GM21515 (cell line): Measurements from ENCODE around the gene STIM2.

Experiments used
- ATAC-seq: cut with Tn5 transposase; IDR thresholded peaks from one replicate; pipeline ENCODE4 v1.9.1; 2021; ENCODE audit not compliant: unreplicated experiment

Gene STIM2

DNA sequence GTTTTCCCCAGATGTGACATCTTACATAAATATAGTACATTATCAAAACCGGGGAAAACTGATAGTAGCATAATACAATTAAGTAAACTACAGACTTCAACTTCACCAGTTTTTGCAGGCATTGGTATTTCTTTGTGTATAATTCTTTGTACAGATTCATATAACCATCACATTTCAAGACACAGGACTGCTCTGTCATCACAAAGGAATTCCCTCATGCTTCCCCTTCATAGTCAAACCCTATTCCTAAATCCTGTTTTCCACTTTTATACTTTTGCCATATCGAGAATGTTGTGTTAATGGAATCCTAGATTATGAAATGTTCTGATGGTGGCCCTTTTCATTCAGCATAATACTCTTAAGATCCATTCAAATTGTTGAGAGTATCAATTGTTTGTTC, 36.0 kb downstream of the STIM2 start:
- ATAC-seq = no peak

DNA sequence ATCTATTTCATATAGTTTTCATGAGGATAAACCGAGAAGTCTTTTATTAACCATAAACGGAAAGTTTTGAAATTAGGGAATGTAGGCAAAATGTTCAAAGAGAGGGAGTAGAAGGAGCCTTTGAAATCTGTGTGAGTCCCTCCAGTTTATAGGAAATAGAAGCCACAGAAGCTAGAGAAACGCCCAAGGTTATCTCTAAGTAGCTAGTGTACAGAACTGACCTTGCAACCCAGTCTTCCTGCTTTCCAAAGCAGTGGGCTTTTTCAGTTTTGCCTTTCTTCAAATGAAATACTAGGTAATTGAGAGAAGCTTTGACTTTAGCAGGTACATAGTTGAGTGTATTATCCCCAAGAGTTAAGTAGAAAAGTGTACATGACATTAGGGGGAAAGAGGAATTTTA, 39.4 kb downstream of the STIM2 start:
- ATAC-seq = no peak

DNA sequence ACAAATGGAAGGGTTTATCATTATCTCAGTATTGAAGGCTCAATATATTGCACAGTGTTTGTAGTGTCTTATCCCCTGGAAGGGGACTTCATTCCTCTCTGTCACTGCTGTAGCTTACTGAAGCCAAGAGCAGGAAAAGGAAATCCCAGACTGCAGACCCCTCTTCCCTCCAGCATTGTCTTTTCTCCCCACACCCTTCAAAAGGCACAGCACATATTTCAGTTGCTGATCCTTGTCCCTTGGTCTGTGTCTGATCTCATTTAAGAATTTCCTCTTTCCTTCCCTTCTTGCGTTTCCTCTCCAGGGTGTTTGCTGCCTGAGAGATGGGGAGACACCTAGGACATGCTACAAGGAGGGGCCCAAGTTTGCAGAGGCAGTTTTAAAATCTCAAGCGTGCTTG, 40.1 kb downstream of the STIM2 start:
- ATAC-seq = no peak

DNA sequence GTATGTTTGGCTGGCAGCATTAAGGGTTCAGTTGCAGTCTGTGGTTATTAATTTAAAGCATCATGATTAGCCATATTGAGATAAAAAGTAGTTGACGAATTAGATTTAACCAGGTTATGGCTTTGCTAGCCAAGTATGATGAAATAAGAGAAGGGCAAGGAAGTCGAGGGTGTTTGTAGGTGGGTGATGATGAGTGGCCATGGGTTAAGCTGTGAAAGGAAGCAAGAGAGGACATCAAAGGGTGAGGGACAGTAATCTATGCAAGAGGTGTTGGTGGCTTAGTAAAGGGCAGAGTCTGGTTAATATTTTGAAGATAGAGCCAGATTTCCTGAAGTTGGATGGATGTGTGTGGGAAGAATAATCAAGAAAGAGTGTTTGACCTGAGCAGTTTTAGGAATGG, 44.5 kb downstream of the STIM2 start:
- no peak for ATAC-seq

DNA sequence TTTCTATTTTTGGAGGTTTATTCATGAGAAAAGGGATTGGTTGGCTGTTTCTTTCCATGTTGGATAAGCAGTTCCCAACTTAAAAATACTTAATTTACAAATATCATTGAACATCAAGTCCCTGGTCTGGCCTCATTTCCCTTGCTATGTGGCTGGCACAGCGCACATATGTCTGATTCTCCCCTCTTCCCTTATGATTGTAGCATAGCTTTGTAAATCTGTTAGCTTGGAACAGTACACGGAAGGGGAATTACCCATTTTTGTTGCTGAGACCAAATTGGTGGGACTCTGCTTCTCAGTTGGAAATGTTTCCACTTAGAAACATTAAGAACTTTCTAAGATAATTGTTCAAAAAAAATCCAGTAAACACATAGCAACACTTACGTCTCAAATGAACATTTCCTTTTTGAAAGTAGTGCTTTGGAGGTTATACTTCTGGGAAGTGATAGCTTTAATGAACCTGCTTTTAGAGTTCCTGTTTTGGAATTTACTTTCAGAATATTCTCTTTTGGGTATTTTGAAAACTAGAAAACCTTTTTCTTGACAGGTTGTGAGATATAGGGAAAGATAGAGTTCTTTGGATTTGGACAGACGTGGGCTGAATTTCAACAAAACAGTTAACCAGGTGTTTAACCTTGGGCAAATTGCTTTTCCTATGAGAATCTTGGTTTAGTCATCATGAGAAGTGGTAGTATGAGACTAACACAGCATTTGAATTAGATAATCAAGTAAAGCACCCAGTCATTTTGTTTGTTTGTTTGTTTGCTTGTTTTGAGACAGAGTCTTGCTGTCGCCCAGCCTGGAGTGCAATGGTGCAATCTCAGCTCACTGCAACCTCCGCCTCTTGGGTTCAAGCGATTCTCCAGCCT, 47.3 kb downstream of the STIM2 start:
- no peak for ATAC-seq

DNA sequence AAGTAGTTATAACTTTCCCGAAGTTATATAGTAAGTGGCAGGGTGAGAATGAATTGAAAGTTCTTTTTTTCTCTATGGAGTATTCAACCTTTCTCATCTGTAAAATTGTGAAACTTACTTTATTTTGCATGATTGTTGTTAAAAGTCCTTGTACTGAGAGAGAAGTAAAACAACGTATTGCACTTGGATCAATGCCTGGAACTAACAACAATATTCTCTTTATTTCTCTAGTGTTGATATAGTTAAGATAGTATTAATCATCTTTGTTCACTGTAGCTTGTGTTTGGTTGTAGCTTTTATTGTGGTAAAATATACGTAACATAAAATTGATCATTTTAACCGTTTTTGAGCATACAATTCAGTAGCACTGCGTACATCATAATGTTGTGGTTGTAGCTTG, 48.7 kb downstream of the STIM2 start:
- ATAC-seq = no peak

DNA sequence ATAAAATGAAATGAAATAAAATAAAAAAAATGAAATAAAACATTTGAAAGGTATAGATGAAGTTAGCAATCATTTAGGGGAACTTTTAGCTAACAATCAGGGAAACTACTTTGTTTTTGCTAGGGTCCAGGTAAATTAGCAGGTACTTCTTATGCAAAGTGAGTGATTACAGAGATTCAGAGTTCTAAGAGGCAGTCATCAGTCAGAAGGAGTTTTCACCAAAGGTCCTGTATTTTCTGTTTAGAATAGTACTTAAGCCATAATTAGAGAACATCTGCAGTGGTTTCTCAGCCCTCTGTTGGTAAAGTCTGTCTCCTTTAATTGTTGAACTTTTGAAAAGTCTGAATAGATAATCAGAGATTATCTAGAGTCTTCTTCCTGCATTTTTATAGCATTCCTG, 50.6 kb downstream of the STIM2 start:
- ATAC-seq = no peak

DNA sequence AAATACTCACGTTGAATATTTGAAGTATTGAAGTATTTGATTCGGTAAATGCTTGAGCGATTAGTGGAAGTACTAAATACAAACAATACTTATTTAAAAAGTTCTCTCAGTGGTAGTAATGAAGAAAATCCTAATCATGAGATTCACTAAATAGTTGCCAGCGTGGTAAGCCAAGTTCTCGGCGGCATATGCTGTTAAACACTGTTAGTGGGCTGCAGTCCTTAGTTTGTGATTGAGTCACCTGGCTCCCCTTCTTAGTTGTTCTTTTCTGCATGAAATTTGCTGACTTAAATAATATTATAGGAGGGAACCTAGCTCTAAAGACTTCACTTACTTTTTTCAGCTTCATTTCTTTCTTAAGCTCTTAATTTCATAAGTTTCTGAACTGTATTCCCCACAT, 51.4 kb downstream of the STIM2 start:
- ATAC-seq = no peak

DNA sequence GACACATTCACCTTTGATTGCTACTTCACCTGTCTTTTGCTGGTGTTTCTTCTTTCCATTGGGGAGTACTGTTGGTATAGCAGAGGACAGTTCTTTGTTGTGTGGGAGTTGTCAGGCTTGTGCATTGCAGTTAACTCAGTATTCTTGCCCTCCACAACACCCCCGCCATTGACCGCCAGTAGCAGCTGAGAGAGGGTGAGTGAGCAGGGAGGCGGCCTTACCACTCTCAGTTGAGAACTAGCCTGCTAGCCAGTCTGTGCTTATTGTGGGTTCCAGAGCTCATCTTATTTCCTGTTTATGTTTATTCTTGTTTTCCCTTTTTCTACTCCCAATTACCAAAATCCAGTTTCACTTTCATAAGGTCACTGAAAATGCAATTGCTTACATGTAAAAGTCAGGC, 52.2 kb downstream of the STIM2 start:
- ATAC-seq = peak; percentile 66

DNA sequence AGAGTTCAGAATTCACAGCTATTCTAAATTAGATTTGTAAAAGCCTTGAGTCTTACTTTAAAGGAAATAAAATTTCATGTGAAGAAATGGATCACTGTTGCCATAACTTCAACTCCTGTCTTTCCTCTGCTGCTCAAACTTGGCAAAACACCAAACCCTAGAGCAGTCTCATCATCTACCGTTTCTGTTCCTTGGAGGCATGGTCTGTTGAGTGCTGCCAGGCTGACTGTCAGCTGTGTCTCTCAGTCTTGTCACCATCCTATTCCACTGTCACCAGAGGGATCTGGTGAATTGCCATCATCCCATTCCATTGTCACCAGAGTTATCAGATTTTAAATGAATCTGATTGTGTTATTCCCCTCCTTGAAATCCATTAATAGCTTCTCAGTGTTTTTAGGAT, 55.6 kb downstream of the STIM2 start:
- ATAC-seq = no peak

DNA sequence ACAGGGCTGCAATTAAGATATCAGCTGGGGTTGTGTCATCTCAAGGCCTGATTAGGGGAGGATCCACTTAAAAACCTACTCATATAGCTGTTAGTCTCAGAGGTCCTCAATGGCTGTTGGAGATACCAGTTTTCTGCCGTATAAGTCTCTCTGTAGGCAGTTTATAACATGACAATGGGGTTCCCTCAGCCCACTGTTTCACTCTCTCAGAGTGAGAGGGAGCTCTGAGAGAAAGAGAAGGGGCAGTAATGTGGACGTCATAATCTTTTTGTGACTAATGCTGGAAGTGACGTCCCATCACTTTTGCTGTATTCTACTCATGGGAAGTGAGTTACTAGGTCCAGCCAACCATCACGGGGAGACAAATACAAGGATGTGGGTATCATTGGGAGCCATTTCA, 70.3 kb downstream of the STIM2 start:
- ATAC-seq = no peak

DNA sequence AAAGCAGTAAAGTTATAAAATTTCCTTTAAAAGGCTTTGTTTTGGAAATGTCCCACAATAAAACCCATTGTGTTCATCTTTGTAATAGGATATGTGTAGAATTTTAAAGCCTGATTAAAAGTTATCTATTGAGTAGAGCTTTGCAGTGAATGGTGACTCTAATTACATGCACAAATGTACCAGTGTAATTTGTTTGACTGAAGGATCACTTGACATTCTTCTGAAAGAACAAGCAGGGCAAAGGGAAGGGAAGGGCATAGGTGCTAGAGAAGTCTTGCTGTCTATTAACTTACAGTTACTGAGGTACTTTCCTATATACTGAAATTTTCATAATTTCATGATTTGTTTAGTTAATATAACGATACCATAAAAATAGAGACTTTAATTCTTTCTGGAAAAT, 70.8 kb downstream of the STIM2 start:
- no peak for ATAC-seq

DNA sequence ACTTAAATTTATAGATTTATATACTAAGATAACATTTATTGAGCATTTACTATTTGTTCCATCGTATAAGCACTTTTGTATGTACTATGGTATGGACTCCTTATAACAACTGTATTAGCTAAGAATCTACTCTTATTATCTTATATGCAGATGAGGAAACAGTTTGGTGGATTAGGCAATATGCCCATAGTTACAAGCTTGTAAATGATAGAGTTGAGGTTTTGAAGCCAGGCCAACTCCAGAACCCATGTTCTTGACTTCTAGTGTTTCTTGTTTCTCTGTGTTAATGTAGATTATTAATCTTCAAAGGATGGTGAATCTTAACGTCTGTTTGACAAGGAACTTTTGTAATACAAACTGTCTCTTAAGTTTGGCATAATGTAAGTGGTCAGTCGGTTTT, 71.3 kb downstream of the STIM2 start:
- ATAC-seq = no peak

DNA sequence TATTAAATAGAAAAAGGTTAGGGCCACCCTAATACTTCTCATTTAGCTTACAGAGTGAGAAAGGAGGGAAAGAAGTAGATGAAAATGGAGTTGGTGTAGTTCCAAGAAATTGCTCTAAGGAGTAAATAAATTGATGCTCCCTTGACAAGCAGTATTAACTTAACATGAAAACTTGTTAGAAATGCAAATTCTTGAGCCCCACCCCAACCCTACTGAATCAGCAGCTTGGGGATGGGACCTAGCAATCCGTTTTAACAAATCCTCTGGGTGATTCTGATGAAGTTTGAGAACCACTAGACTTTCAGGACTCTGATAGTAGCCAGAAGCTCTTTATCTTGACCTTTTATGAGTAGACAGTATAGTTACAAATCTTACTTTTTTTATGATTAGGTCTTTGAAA, 74.8 kb downstream of the STIM2 start:
- ATAC-seq = no peak

DNA sequence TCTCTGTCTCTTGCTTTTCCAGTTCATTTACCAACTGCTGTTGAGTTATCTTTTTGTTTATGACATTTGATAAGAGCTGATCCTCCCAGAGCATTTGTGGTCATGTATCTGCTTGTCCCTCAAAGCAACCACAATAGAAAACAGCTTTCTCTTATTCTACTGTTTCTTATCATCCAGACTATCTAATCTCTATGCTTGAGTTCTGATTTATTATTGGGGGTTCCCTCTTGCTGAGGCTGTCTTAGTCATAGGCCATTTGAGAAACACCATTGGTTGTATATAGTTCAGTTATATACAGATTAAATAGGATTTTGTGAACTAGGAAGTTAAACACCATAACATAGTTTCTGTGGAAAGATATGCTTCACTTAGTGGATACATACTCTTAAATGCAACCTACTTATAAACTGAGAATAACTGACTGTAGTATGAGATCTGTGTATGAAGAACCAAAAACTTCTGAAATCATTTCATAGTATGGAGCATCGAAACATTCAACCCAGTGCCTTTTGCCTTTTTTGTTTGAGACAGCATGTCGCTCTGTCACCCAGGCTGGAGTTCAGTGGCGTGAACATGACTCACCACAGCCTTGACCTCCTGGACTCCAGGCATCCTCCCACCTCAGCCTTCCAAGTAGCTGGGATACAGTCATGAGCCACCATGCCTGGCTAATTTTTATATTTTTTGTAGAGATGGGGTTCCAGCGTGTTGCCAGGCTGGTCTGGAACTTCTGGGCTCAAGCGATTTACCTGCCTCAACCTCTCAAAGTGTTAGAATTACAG, 75.8 kb downstream of the STIM2 start:
- no peak for ATAC-seq

DNA sequence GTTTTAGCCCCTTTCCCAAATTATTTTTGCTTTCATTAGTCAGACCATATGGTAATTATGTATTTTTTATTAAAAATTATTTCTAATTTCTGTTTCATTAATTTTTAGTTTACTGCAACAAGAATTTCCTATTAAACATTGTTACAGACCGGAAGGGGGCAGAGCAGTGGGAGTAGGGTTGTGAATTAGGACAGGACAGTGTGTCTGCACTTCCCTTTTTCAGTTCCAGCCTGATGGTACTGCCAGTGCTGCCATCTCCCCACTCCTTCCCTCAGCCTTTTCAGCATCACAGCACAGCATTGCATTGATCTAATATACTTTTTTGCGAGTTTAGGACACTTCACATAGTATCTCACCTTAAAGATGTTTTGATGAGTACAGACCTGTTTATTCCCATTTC, 76.5 kb downstream of the STIM2 start:
- peak; percentile 65 for ATAC-seq

DNA sequence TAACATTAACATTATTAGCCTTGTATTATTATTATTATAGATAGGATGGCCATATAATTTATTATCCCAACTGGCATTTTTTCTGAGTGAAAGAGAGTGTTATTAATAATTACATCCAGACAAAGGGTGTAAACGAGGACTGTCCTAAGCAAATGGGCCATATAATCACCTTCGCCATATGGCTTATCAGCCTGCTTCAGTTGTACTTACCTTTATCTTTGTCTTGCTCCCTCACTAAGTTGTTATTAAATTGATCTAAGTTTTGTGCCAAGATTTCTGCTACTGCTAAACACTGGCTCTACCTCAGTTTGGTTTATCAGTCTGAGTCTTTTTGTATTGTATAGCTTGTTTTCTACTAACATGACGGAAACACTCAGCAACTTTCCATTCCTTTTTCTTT, 76.9 kb downstream of the STIM2 start:
- ATAC-seq = no peak

DNA sequence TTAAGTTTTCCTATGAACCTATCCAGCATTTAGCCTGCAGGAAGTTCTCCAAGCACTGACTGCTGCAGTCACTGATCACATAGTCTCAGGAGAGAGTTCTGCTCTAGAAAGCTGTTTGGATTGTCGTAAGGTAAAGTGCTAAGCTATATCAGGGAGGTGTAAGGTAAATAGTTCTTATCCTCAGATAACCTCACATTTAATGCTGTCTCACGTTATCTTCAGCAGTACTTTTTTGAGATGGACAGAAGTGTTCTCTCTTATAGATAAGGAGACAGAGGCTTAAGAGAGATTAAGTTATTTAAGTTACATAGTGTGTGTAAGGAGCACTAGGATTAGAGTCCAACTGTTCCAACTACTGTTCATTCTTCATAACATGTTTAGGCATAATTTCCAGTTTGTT, 77.9 kb downstream of the STIM2 start:
- ATAC-seq = no peak

DNA sequence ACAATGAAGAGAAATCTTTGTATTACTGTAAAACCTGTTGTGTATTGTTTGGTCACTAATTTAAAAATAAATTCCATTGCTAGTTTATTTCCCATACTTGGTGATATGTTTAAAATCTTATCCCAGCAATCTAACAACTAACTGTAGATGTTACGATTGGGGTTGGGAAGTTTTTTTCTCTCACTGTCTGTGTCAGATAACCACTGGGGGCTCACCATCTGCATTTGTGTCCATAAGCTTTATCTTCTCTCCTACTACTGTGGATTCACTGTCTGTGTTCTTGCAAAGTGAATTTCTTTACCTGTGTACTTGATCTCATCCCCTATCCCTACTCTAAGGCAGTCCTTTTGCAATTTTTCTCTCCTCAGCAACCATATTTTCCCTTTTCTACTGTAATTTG, 81.3 kb downstream of the STIM2 start:
- no peak for ATAC-seq

DNA sequence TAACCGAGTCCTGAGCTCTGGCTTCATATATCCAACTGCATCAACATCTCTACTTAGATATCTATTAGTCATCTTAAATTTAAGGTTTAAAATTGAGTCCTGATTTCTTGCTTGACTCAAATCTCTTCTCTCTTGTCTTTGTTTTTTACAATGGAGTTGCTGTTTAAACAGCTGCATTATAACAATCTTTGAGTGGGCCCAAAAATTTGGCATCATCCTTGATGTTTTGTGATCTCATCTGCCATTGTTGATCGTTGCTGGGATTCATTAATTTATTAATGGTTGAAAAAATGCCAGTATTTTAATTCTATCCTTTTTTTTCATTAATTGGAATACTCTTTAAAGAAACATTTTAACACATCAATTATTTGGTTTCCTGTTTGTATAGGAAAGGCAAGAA, 82.2 kb downstream of the STIM2 start:
- no peak for ATAC-seq

DNA sequence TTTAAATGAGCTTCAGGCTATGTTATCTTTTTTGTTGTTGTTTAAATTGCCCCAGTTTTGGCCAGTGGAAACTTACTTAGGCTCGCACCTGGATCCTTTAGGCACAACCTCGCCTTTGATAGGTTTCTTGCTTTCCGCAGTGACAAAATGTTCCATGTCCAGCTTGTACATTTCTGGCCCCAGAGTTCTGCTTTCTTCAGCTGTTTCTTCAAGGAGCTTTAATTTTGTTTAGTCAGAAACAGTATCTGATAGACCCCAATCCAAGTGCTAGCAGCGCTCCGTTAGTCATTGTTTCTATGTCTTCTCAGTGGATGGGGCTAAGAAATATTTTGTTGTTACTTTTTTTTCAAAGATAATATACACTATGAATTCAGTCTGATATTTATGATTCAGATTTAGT, 82.8 kb downstream of the STIM2 start:
- ATAC-seq = no peak

DNA sequence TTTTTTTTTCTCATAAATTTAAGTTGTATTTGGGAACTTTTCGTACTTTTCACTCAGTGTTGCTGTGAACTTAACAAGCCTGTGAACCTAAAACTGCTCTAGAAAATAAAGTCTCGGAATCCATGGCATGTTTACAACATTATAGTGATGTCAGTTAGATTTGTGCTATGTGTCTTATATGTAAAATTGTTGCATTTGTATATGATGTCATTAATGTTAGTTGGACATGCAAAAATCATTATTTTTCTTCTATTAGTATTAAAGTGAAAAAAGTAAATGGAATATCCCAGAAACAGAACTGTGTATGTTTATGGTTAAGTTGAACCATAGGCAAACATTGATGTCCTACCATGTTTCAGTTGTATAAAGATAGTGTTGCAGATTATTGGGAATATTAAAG, 85.2 kb downstream of the STIM2 start:
- ATAC-seq = no peak

DNA sequence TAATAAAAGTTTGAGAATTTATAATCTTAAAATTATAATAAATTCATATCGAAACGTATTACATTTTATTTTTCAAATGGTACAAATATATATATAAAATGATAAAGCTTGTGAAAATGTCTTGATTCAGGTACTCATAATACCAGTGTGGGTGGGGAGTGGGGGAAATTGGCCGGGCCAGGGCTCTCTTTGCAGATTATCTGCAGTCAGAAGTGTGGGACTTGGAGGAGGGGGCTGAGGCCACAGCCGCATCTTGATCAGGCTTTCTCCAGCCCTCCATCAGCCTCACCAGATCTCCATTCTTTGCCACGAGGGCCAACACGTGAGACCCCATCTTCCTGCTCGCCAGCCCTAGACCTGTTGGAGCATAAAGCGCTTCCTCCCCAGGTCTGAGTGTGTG, 86.7 kb downstream of the STIM2 start:
- no peak for ATAC-seq
